ENCODE results near the gene ZBTB21. TPM values are rescaled to one million over a fixed set of nuclear protein-coding genes. Genes with fewer than 3 reads are reported as not detected.

Gene ZBTB21
- total RNA-seq, 1 donor from 2014 or later: 20.9 TPM

DNA sequence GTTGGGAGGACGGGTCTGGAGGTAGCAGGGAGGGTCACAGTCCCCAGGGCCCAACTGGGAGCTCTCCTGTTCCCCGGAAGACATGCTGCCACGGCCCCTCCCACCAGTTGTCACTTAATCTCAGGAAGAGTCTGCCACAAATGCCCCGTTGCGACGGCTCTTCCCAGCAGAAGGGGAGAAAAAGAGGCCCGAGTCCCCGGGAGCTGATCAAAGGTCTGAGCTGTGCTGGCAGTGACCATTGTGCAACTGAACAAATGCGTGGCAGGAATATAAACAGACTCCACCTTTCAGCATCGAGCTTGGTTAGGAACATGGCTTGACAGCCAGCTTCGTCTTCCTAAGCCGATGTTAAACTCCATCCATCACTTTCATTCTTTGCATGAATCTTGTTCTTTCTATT lies 27.8 kb upstream of the ZBTB21 start:
- Mint-ChIP-seq H3K4me3 (ENCODE audit: unreplicated experiment) (no peak overlapping the region), H3K4me1 (ENCODE audit: unreplicated experiment) (peaks cover 34% of the 10 kb centered on the region), H3K27me3 (ENCODE audit: unreplicated experiment) (no peaks in the 10 kb centered on the region)

DNA sequence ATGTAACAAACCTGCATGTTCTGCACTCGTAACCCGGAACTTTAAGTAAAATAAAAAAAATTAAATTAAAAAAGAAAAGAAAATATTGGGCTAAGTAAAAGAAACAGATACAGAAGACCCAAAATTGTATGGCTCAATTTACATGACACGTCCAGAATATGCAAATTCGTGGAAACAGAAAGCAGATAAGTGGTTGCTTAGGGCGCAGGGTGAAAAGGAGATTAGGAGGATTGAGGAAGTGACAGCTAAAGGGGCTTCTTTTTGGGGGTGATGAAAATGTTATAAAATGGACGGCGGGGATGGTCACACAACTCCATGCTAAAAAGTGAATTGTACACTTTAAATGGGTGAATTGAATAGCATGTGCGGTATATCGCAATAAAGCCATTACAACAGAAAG lies 27.4 kb upstream of the ZBTB21 start:
- no peaks in the 10 kb centered on the region for H3K27me3 Mint-ChIP-seq (ENCODE audit: unreplicated experiment)
- TF ChIP-seq, protein P1, sequence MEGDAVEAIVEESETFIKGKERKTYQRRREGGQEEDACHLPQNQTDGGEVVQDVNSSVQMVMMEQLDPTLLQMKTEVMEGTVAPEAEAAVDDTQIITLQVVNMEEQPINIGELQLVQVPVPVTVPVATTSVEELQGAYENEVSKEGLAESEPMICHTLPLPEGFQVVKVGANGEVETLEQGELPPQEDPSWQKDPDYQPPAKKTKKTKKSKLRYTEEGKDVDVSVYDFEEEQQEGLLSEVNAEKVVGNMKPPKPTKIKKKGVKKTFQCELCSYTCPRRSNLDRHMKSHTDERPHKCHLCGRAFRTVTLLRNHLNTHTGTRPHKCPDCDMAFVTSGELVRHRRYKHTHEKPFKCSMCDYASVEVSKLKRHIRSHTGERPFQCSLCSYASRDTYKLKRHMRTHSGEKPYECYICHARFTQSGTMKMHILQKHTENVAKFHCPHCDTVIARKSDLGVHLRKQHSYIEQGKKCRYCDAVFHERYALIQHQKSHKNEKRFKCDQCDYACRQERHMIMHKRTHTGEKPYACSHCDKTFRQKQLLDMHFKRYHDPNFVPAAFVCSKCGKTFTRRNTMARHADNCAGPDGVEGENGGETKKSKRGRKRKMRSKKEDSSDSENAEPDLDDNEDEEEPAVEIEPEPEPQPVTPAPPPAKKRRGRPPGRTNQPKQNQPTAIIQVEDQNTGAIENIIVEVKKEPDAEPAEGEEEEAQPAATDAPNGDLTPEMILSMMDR (IDR thresholded peaks at IDR 0.05): no peak

More for the DNA sequence above, 27.8 kb upstream of the ZBTB21 start:
- Mint-ChIP-seq H3K36me3 (ENCODE audit: unreplicated experiment) (no peaks in the 10 kb centered on the region), H3K27ac (ENCODE audit: unreplicated experiment) (no peak overlapping the region), H3K9me3 (ENCODE audit: unreplicated experiment) (peaks cover 5% of the 10 kb centered on the region)
- TF ChIP-seq, protein P1 (IDR thresholded peaks at IDR 0.05): no peak
- no peak for DNase-seq (ENCODE audit: extremely low spot score, unreplicated experiment)

DNA sequence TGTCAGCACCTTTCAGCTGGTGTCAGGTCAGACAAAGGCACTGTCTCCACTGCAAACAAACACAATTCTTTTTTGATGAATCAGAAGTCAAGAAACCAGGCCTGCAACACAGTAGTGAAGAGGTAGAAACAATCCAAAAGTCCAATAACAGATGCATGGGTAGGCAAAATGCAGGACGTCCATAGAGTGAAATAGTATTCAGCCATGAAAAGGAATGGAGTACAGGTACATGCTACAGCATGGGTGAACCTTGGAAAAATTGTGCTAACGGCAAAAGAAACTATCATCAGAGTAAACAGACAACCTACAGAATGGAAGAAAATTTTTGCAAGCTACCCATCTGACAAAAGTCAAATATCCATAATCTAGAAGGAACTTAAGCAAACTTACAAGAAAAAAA lies 26.2 kb upstream of the ZBTB21 start:
- DNase-seq (ENCODE audit: extremely low spot score, unreplicated experiment): no peak
- H3K36me3 Mint-ChIP-seq (ENCODE audit: unreplicated experiment): no peaks in the 10 kb centered on the region
- H3K27me3 Mint-ChIP-seq (ENCODE audit: unreplicated experiment): no peaks in the 10 kb centered on the region
- peaks cover 27% of the 10 kb centered on the region for H3K4me1 Mint-ChIP-seq (ENCODE audit: unreplicated experiment)
- no peak overlapping the region for H3K27ac Mint-ChIP-seq (ENCODE audit: unreplicated experiment)
- TF ChIP-seq, protein P1 (IDR thresholded peaks at IDR 0.05): no peak
- no peak overlapping the region for H3K4me3 Mint-ChIP-seq (ENCODE audit: unreplicated experiment)
- H3K9me3 Mint-ChIP-seq (ENCODE audit: unreplicated experiment): peaks cover 5% of the 10 kb centered on the region

More for the DNA sequence above, 27.4 kb upstream of the ZBTB21 start:
- Mint-ChIP-seq H3K9me3 (ENCODE audit: unreplicated experiment) (peaks cover 5% of the 10 kb centered on the region), H3K4me3 (ENCODE audit: unreplicated experiment) (no peak overlapping the region), H3K27ac (ENCODE audit: unreplicated experiment) (no peak overlapping the region), H3K36me3 (ENCODE audit: unreplicated experiment) (no peaks in the 10 kb centered on the region), H3K4me1 (ENCODE audit: unreplicated experiment) (peaks cover 34% of the 10 kb centered on the region)
- no peak for DNase-seq (ENCODE audit: extremely low spot score, unreplicated experiment)

DNA sequence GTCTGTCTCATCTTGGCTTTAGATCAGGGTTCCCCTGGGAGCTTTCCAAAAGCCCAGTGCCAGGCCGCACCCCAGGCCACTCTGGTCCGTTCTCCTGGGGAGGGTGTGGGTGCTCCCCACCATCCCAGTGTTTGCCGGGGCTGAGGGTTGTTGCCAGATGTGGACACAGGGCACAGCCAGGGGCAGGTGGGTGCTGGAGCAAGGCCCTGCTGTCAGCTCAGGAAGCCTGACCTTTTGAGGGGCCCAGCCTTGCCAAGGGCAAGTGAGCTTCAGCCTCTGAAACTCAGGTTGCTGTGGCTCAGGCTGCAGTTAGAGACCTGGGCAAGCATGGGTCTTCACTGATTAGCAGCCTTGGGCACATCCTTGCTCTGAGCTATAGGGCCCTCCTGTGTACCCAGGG lies 22.8 kb upstream of the ZBTB21 start:
- no peaks in the 10 kb centered on the region for H3K27me3 Mint-ChIP-seq (ENCODE audit: unreplicated experiment)
- no peak overlapping the region for H3K4me3 Mint-ChIP-seq (ENCODE audit: unreplicated experiment)
- no peak overlapping the region for H3K27ac Mint-ChIP-seq (ENCODE audit: unreplicated experiment)
- DNase-seq (ENCODE audit: extremely low spot score, unreplicated experiment): no peak
- no peaks in the 10 kb centered on the region for H3K9me3 Mint-ChIP-seq (ENCODE audit: unreplicated experiment)
- no peaks in the 10 kb centered on the region for H3K36me3 Mint-ChIP-seq (ENCODE audit: unreplicated experiment)
- no peaks in the 10 kb centered on the region for H3K4me1 Mint-ChIP-seq (ENCODE audit: unreplicated experiment)
- TF ChIP-seq, protein P1 (IDR thresholded peaks at IDR 0.05): no peak

DNA sequence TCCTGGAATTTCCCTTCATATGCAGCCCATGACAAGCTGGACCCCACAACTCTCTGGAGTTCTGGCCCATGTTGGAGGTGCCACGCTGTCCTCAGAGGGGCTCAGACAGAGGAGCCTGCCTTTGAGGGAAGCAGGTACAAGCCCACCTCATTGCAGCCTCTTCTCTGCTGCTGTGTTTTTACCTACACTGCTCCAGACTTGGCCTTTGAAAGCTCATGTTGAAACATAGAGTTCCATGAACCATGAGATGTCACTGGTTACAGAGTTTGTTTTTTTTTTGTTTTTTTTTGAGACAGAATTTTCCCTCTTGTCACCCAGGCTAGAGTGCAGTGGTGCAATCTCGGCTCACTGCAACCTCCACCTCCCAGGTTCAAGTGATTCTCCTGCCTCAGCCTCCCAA lies 22.1 kb upstream of the ZBTB21 start:
- DNase-seq (ENCODE audit: extremely low spot score, unreplicated experiment): no peak
- TF ChIP-seq, protein P1 (IDR thresholded peaks at IDR 0.05): no peak
- Mint-ChIP-seq H3K4me3 (ENCODE audit: unreplicated experiment) (no peak overlapping the region), H3K27me3 (ENCODE audit: unreplicated experiment) (no peaks in the 10 kb centered on the region), H3K27ac (ENCODE audit: unreplicated experiment) (no peak overlapping the region), H3K36me3 (ENCODE audit: unreplicated experiment) (no peaks in the 10 kb centered on the region), H3K9me3 (ENCODE audit: unreplicated experiment) (no peaks in the 10 kb centered on the region), H3K4me1 (ENCODE audit: unreplicated experiment) (no peaks in the 10 kb centered on the region)

Data from osteocyte (in vitro differentiated cells).